Naive thymus-derived CD4-positive, alpha-beta T cell (primary cell): ENCODE results near the gene SLC27A3. TPM values are rescaled to one million over a fixed set of nuclear protein-coding genes. Genes with fewer than 3 reads are reported as not detected.
"Not testable (repeated sequence)": the region's sequence is repeated elsewhere in the genome, so short reads cannot be mapped to it uniquely, and the experiment has no call there.

Experiments
- ATAC-seq: fragments of 150-1000 bp; cut with Tn5 transposase; 2 replicates; pipeline ENCODE4 v1.10.0; 2021; ENCODE audit warnings: mild to moderate bottlenecking, moderate library complexity
- CTCF ChIA-PET: fragments of 350-600 bp; sonication (Branson Sonifier 250); formaldehyde crosslinking; loops from one replicate; lab custom pipeline; 2021; ENCODE audit warnings: antibody characterized with exemption; lab: Charles Lee
- POLR2A ChIA-PET: fragments of 350-600 bp; sonication (Branson Sonifier 250); formaldehyde crosslinking; loops from one replicate; lab custom pipeline; 2021; ENCODE audit warnings: antibody characterized with exemption, inconsistent platforms; lab: Charles Lee
- DNase-seq, 9 donors: peaks; one replicate each; pipeline versions ENCODE4 v3.0.0 to v3.0.0-alpha.2; 2020 to 2022; ENCODE audit warnings: mixed read lengths in 1 of 9
- H3K27ac ChIP-seq: one replicate; pipeline ENCODE4 v1.7.0; 2013; ENCODE audit warnings: mild to moderate bottlenecking, low read depth, low read length, moderate library complexity
- H3K27me3 ChIP-seq, 2 donors: one replicate each; pipeline ENCODE4 v1.7.0; 2013; ENCODE audit warnings: low read length in 2 of 2, mild to moderate bottlenecking in 2 of 2, moderate library complexity in 2 of 2; ENCODE audit not compliant: control insufficient read depth in 2 of 2, insufficient read depth in 2 of 2
- H3K36me3 ChIP-seq, 3 experiments: 1 replicate in 2 of 3; 2 replicates in 1 of 3; pipeline ENCODE4 v1.7.0; 2013; ENCODE audit warnings: low read length in 3 of 3, mild to moderate bottlenecking in 3 of 3, moderate library complexity in 1 of 3; ENCODE audit not compliant: insufficient read depth in 3 of 3, control insufficient read depth in 2 of 3
- H3K4me1 ChIP-seq, 2 donors: one replicate each; pipeline ENCODE4 v1.7.0; 2013; ENCODE audit warnings: low read length in 2 of 2, mild to moderate bottlenecking in 2 of 2, moderate library complexity in 1 of 2; ENCODE audit not compliant: control insufficient read depth in 2 of 2, insufficient read depth in 2 of 2
- H3K4me3 ChIP-seq: 2 replicates; pipeline ENCODE4 v1.7.0; 2013; ENCODE audit warnings: mild to moderate bottlenecking, low read length
- H3K9me3 ChIP-seq, 3 experiments: 1 replicate in 2 of 3; 2 replicates in 1 of 3; pipeline ENCODE4 v1.7.0; 2013; ENCODE audit warnings: low read length in 3 of 3; ENCODE audit not compliant: control insufficient read depth in 2 of 3
- H3K27ac Mint-ChIP-seq, 9 donors: one replicate each; pipeline ENCODE4 v1.8.0; 2020 to 2022; ENCODE audit warnings: mixed read lengths in 9 of 9, mild to moderate bottlenecking in 8 of 9, moderate library complexity in 5 of 9, inconsistent platforms in 2 of 9
- H3K27me3 Mint-ChIP-seq, 5 donors: one replicate each; pipeline ENCODE4 v1.8.0; 2021 to 2022; ENCODE audit warnings: mixed read lengths in 5 of 5, mild to moderate bottlenecking in 1 of 5
- H3K36me3 Mint-ChIP-seq, 5 donors: one replicate each; pipeline ENCODE4 v1.8.0; 2020 to 2022; ENCODE audit warnings: mixed read lengths in 5 of 5, mild to moderate bottlenecking in 3 of 5, inconsistent platforms in 1 of 5
- H3K4me1 Mint-ChIP-seq, 7 donors: one replicate each; pipeline ENCODE4 v1.8.0; 2020 to 2022; ENCODE audit warnings: mixed read lengths in 7 of 7, mild to moderate bottlenecking in 3 of 7, inconsistent platforms in 1 of 7
- H3K4me3 Mint-ChIP-seq, 10 donors: one replicate each; pipeline ENCODE4 v1.8.0; 2020 to 2022; ENCODE audit warnings: mild to moderate bottlenecking in 10 of 10, mixed read lengths in 10 of 10, moderate library complexity in 6 of 10, inconsistent platforms in 2 of 10
- H3K9me3 Mint-ChIP-seq, 11 donors: one replicate each; pipeline ENCODE4 v1.8.0; 2020 to 2022; ENCODE audit warnings: mixed read lengths in 11 of 11, mild to moderate bottlenecking in 4 of 11, inconsistent platforms in 1 of 11, moderate library complexity in 1 of 11
- intact Hi-C, 2 donors: fragments of 100-400 bp; cut with micrococcal nuclease; formaldehyde crosslinking; loops; one replicate each; pipeline ENCODE4 v1.15.1; 2023
- polyA plus RNA-seq, 2 donors: library from polyadenylated mRNA; unstranded; fragments of 300-500 nt; fragmentation: Illumina TruSeq; gene quantifications; one replicate each; pipeline ENCODE4 v1.2.3, GENCODE V29; 2021
- total RNA-seq, 6 experiments: library from RNA in 5 of 6; stranded (reverse) in 5 of 6; gene quantifications; 1 replicate in 5 of 6; 2 replicates in 1 of 6; pipeline ENCODE4 v1.2.3 and lab custom pipeline; 2021 to 2026

Gene SLC27A3
- total and polyA plus RNA-seq, 7 experiments from 2014 or later: 3.4 to 34.2 (median 11.0) TPM

DNA sequence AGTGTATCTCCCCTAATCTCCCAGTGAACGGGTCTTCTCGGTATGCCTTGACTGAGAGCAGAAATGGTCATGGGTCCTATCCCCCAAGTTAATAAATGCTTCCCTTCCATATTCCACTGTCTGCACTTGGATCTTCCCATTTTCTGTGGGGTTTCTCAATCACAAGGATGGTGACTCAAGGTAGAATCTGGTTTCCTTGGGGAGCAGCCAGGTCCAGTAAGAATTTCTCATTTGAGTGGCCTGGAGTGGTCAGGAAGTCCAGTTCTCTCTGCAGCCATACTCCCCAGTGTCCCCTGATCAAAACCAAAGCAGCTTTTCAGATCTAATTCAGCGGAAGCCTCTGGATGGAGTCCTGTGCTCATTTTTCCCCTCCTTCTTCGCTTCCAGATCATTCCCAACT, 14.8 kb upstream of the SLC27A3 start:
- Histone ChIP-seq H3K4me3 (no peak overlapping the region), H3K4me1 (no peaks in the 10 kb centered on the region), H3K27ac (no peak overlapping the region), H3K9me3 (no peaks in the 10 kb centered on the region), H3K36me3 (peaks cover 0 to 83% (median 7%) of the 10 kb centered on the region in 3 experiments), H3K27me3 (no peaks in the 10 kb centered on the region)
- POLR2A ChIA-PET: interaction anchor here (1.3 kb wide), 1 partner anchor 15 kb away, joined by 4 read pairs; no protein-coding TSS in a partner anchor
- no peaks in the 10 kb centered on the region for H3K27me3 Mint-ChIP-seq
- intact Hi-C loops: no loop called here
- no peak overlapping the region for H3K4me3 Mint-ChIP-seq
- peak overlapping the region in 1 of 9 donors; percentile 59 for H3K27ac Mint-ChIP-seq
- H3K9me3 Mint-ChIP-seq: no peaks in the 10 kb centered on the region
- H3K36me3 Mint-ChIP-seq: peaks cover 6 to 54% (median 22%) of the 10 kb centered on the region in 5 donors
- CTCF ChIA-PET: interaction anchor here (0.9 kb wide), 1 partner anchor 12 kb away, joined by 3 read pairs; no protein-coding TSS in a partner anchor
- DNase-seq: no peak
- no peaks in the 10 kb centered on the region for H3K4me1 Mint-ChIP-seq
- ATAC-seq: no peak

- DNase-seq (no peak), ATAC-seq (no peak)
- Mint-ChIP-seq H3K27ac (peak overlapping the region in 1 of 9 donors; percentile 4), H3K4me3 (no peak overlapping the region), H3K36me3 (peaks cover 5 to 55% (median 16%) of the 10 kb centered on the region in 5 donors), H3K4me1 (peaks cover 0 to 3% (median 0%) of the 10 kb centered on the region in 7 donors), H3K27me3 (no peaks in the 10 kb centered on the region), H3K9me3 (no peaks in the 10 kb centered on the region)
- H3K9me3 ChIP-seq: no peaks in the 10 kb centered on the region
- H3K36me3 ChIP-seq: peaks cover 0 to 84% (median 14%) of the 10 kb centered on the region in 3 experiments
- no peaks in the 10 kb centered on the region for H3K4me1 ChIP-seq
- H3K27me3 ChIP-seq: no peaks in the 10 kb centered on the region
- CTCF ChIA-PET: no interaction called here
- POLR2A ChIA-PET: interaction anchor here (0.5 to 1.7 kb wide), 3 partner anchors 35 to 516 kb away, joined by 3 to 4 read pairs (median 3); no protein-coding TSS in a partner anchor
- H3K4me3 ChIP-seq: no peak overlapping the region
- no peak overlapping the region for H3K27ac ChIP-seq
- intact Hi-C loops: no loop called here
These were observed 11.6 kb upstream of the SLC27A3 start for GRCh38 chr1:153763365-153764225.

DNA sequence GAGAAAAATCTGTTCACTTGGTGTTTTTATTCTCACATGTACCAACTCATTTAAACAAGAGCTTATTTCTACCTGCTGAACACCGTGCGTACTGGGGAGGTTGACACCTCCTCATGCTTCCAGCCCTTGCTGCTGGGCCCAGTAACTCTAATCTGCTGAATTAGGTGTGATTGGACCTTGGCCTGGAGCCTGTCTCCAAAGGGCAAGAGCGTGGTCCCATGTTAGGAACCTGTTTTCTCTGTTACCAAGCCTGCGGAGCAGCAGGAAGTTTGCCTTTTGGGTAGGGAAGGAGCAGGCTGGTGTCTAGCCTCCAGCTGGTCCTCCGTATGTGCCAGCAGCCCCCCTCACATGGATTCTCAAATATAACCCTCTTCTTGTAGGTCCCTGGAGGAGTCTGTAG, 10.9 kb upstream of the SLC27A3 start:
- CTCF ChIA-PET: no interaction called here
- Histone ChIP-seq H3K27me3 (no peaks in the 10 kb centered on the region), H3K4me1 (no peaks in the 10 kb centered on the region), H3K27ac (no peak overlapping the region), H3K4me3 (no peak overlapping the region), H3K9me3 (no peaks in the 10 kb centered on the region), H3K36me3 (peaks cover 0 to 84% (median 14%) of the 10 kb centered on the region in 3 experiments)
- peaks cover 0 to 3% (median 0%) of the 10 kb centered on the region in 7 donors for H3K4me1 Mint-ChIP-seq
- DNase-seq (no peak), ATAC-seq (no peak)
- H3K27ac Mint-ChIP-seq: peak overlapping the region in 2 of 9 donors; percentile 8 to 25
- H3K27me3 Mint-ChIP-seq: no peaks in the 10 kb centered on the region
- POLR2A ChIA-PET: interaction anchor here (1.2 to 1.7 kb wide), 2 partner anchors 35 to 227 kb away, joined by 3 to 4 read pairs; no protein-coding TSS in a partner anchor
- no peaks in the 10 kb centered on the region for H3K9me3 Mint-ChIP-seq
- intact Hi-C loops: no loop called here
- no peak overlapping the region for H3K4me3 Mint-ChIP-seq
- H3K36me3 Mint-ChIP-seq: peaks cover 5 to 60% (median 16%) of the 10 kb centered on the region in 5 donors

- peaks cover 5 to 56% (median 13%) of the 10 kb centered on the region in 5 donors for H3K36me3 Mint-ChIP-seq
- CTCF ChIA-PET: interaction anchor here (0.8 kb wide), 1 partner anchor 793 kb away, joined by 3 read pairs; no protein-coding TSS in a partner anchor
- intact Hi-C loops, H3K27me3 Mint-ChIP-seq, H3K4me3 ChIP-seq, ATAC-seq, H3K27ac ChIP-seq, DNase-seq, H3K9me3 Mint-ChIP-seq, H3K9me3 ChIP-seq, POLR2A ChIA-PET, H3K4me3 Mint-ChIP-seq, H3K4me1 ChIP-seq, H3K27me3 ChIP-seq, H3K4me1 Mint-ChIP-seq, H3K27ac Mint-ChIP-seq: not testable (repeated sequence)
- peaks cover 0 to 87% (median 14%) of the 10 kb centered on the region in 3 experiments for H3K36me3 ChIP-seq
These were observed 8.5 kb upstream of the SLC27A3 start for GRCh38 chr1:153766663-153767062.

DNA sequence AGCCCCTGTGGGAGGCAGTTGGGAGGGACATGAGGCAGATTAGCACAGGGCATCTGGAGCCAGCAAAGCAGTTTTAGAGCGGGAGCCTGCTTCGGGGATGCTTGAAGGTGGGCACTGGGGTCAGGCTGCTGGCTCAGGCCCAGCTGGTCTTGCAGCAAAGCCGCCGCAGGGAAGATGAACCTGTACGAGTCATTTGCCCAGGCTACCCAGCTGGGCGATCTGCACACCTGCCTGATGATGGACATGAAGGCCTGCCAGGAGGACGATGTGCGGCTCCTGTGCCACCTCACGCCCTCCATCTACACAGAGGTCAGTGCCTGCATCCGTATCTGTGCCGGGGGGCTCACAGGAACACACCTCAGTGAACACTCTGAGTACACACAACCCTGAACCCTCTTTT, 7.7 kb upstream of the SLC27A3 start:
- no peak overlapping the region for H3K27ac Mint-ChIP-seq
- POLR2A ChIA-PET: interaction anchor here (0.6 kb wide), 1 partner anchor 390 kb away, joined by 3 read pairs; no protein-coding TSS in a partner anchor
- peaks cover 0 to 87% (median 14%) of the 10 kb centered on the region in 3 experiments for H3K36me3 ChIP-seq

GRCh38 chr1:153768316-153769181, 6.7 kb upstream of the SLC27A3 start:
- ChIA-PET POLR2A (interaction anchor here (0.8 kb wide), 1 partner anchor 15 kb away, joined by 3 read pairs; no protein-coding TSS in a partner anchor), CTCF (interaction anchor here (0.7 kb wide), 1 partner anchor 9 kb away, joined by 3 read pairs; no protein-coding TSS in a partner anchor)
- H3K9me3 Mint-ChIP-seq: no peaks in the 10 kb centered on the region
- DNase-seq (no peak), ATAC-seq (no peak)
- no peak overlapping the region for H3K27ac ChIP-seq
- H3K4me1 ChIP-seq: no peaks in the 10 kb centered on the region
- peaks cover 0 to 80% (median 14%) of the 10 kb centered on the region in 3 experiments for H3K36me3 ChIP-seq
- no peak overlapping the region for H3K4me3 Mint-ChIP-seq
- no peak overlapping the region for H3K27ac Mint-ChIP-seq
- H3K4me3 ChIP-seq: no peak overlapping the region
- no peaks in the 10 kb centered on the region for H3K27me3 Mint-ChIP-seq
- H3K9me3 ChIP-seq: no peaks in the 10 kb centered on the region
- H3K27me3 ChIP-seq: no peaks in the 10 kb centered on the region
- peaks cover 0 to 10% (median 2%) of the 10 kb centered on the region in 7 donors for H3K4me1 Mint-ChIP-seq
- intact Hi-C loops: no loop called here
- peaks cover 5 to 49% (median 12%) of the 10 kb centered on the region in 5 donors for H3K36me3 Mint-ChIP-seq

More for the DNA sequence above, 7.7 kb upstream of the SLC27A3 start:
- ATAC-seq (no peak), DNase-seq (no peak)
- Mint-ChIP-seq H3K4me1 (peaks cover 0 to 3% (median 0%) of the 10 kb centered on the region in 7 donors), H3K4me3 (no peak overlapping the region), H3K36me3 (peaks cover 5 to 52% (median 12%) of the 10 kb centered on the region in 5 donors), H3K27me3 (no peaks in the 10 kb centered on the region), H3K9me3 (no peaks in the 10 kb centered on the region)
- H3K4me1 ChIP-seq: no peaks in the 10 kb centered on the region
- H3K27me3 ChIP-seq: no peaks in the 10 kb centered on the region
- CTCF ChIA-PET: interaction anchor here (0.6 kb wide), 1 partner anchor 229 kb away, joined by 3 read pairs; no protein-coding TSS in a partner anchor
- intact Hi-C loops: no loop called here
- no peak overlapping the region for H3K27ac ChIP-seq
- no peak overlapping the region for H3K4me3 ChIP-seq
- no peaks in the 10 kb centered on the region for H3K9me3 ChIP-seq
